ENCODE results near the gene ZNF14. TPM values are rescaled to one million over a fixed set of nuclear protein-coding genes. Genes with fewer than 3 reads are reported as not detected.
"Not testable (repeated sequence)": the region's sequence is repeated elsewhere in the genome, so short reads cannot be mapped to it uniquely, and the experiment has no call there.

ZNF14 gene
- polyA plus RNA-seq, 3 donors: 0.88 to 2.1 (median 1.2) TPM

DNA sequence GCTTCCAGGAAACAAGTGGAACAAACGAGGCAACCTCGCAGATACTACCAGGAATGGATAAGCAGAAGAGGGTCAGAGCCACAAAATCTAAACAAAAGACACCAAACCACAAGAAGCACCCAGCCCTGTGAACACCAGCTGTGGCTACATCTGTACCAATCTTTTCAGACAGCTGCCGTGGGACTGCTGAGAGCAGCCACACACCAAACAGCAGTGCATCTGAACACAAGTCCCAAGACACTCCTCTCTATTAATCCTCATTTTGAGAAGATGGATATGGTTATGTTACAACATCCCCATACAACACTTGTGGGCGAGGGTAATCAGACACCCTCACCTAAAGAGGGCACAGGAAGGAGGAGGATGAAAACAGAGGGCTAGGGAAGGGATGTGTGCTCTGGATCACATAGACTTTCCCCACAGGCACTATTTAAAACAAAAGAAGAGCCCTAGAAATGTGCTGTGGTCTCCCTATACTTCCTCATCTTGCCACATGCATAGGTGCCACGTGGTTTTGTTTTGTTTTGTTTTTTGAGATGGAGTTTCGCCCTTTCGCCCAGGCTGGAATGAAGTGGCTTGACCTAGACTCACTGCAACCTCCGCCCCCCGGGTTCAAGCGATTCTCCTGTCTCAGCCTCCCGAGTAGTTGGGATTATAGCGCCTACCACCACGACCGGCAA, 41.6 kb upstream of the ZNF14 start:
- H3K36me3 Mint-ChIP-seq: peaks cover 2 to 10% of the 10 kb centered on the region in 2 donors
- H3K4me3 Mint-ChIP-seq: no peak overlapping the region
- Histone ChIP-seq H3K4me1 (ENCODE audit: control insufficient read depth in 1 of 2, insufficient read depth in 2 of 2, low read length in 2 of 2) (peaks cover 12 to 16% of the 10 kb centered on the region in 2 donors), H3K4me3 (replicated peaks in 1 of 3; ENCODE audit: low read depth in 2 of 3, low read length in 3 of 3) (no peak overlapping the region), H3K9ac (ENCODE audit: insufficient read depth, low read length, poor library complexity, severe bottlenecking) (no peak overlapping the region), H3K27ac (ENCODE audit: low read depth in 1 of 2, low read length in 2 of 2) (no peak overlapping the region), H3K79me2 (ENCODE audit: insufficient read depth, low read length) (peaks cover 4% of the 10 kb centered on the region), H3K4me2 (replicated peaks; ENCODE audit: extremely low read depth, low read length, poor library complexity, severe bottlenecking) (no peak overlapping the region), H2AFZ (ENCODE audit: insufficient read depth, low read depth, low read length, poor library complexity, severe bottlenecking) (no peak overlapping the region), H4K20me1 (ENCODE audit: insufficient read depth, low read length) (no peaks in the 10 kb centered on the region), H3K27me3 (ENCODE audit: control insufficient read depth in 2 of 2, insufficient read depth in 2 of 2, low read length in 2 of 2) (no peaks in the 10 kb centered on the region), H3K9me3 (replicated peaks in 1 of 2; ENCODE audit: control insufficient read depth in 1 of 2, insufficient read depth in 1 of 2, low read length in 2 of 2) (peaks cover 19 to 22% of the 10 kb centered on the region in 2 donors), H3K36me3 (replicated peaks in 1 of 2; ENCODE audit: control insufficient read depth in 1 of 2, insufficient read depth in 2 of 2, low read length in 2 of 2) (no peaks in the 10 kb centered on the region)
- H3K27ac Mint-ChIP-seq: peak overlapping the region in 1 of 7 donors; percentile 10
- H3K9me3 Mint-ChIP-seq: peaks cover 27 to 54% (median 38%) of the 10 kb centered on the region in 7 donors
- no peak for TF ChIP-seq CTCF (IDR thresholded peaks at IDR 0.05)
- H3K4me1 Mint-ChIP-seq: peaks cover 18% of the 10 kb centered on the region
- H3K27me3 Mint-ChIP-seq (ENCODE audit: low read depth in 3 of 3): peaks cover 0 to 1% (median 0%) of the 10 kb centered on the region in 3 donors
- intact Hi-C loops (cut with micrococcal nuclease): loop anchor here (5.0 to 10.0 kb wide), 5 partner anchors 42 to 240 kb away; partner anchors contain the start of genes CILP2 (in 1 of the 2), ZNF101 (in 1 of the 2), ZNF14 (in 1 of the 2) and ZNF506 (in 1 of the 2)
- WGBS (ENCODE audit: insufficient coverage): 56% methylated on average over 7 of the region's 14 CpGs
- no peak for DNase-seq

GRCh38 chr19:19771963-19772362, 39.1 kb upstream of the ZNF14 start:
- peaks cover 8 to 12% of the 10 kb centered on the region in 2 donors for H3K4me1 ChIP-seq (ENCODE audit: control insufficient read depth in 1 of 2, insufficient read depth in 2 of 2, low read length in 2 of 2)
- intact Hi-C loops (cut with micrococcal nuclease): loop anchor here in 1 of 2 donors (10.0 kb wide), 1 partner anchor 237 kb away; the partner anchor contains the start of gene CILP2
- H2AFZ ChIP-seq (ENCODE audit: insufficient read depth, low read depth, low read length, poor library complexity, severe bottlenecking): not testable (repeated sequence)

DNA sequence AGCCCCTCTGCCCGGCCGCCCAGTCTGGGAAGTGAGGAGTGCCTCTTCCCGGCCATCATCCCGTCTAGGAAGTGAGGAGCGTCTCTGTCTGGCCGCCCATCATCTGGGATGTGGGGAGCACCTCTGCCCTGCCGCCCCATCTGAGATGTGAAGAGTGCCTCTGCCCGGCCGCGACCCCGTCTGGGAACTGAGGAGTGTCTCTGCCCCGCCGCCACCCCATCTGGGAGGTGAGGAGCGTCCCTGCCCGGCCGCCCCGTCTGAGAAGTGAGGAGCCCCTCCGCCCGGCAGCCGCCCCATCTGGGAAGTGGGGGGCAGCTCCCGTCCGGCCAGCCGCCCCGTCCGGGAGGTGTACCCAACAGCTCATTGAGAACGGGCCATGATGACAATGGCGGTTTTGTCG, 37.1 kb upstream of the ZNF14 start:
- intact Hi-C loops (cut with micrococcal nuclease): loop anchor here in 1 of 2 donors (10.0 kb wide), 1 partner anchor 235 kb away; the partner anchor contains the start of gene CILP2
- not testable (repeated sequence) for H4K20me1 ChIP-seq (ENCODE audit: insufficient read depth, low read length)
- H3K9me3 Mint-ChIP-seq: peaks cover 27 to 73% (median 55%) of the 10 kb centered on the region in 7 donors

More at GRCh38 chr19:19771963-19772362, 39.1 kb upstream of the ZNF14 start:
- WGBS (ENCODE audit: insufficient coverage): 90% methylated on average over 2 of the region's 10 CpGs
- not testable (repeated sequence) for H3K27ac Mint-ChIP-seq; H3K36me3 ChIP-seq (replicated peaks in 1 of 2; ENCODE audit: control insufficient read depth in 1 of 2, insufficient read depth in 2 of 2, low read length in 2 of 2); H3K4me2 ChIP-seq (replicated peaks; ENCODE audit: extremely low read depth, low read length, poor library complexity, severe bottlenecking); DNase-seq; H3K27me3 Mint-ChIP-seq (ENCODE audit: low read depth in 3 of 3); H3K9ac ChIP-seq (ENCODE audit: insufficient read depth, low read length, poor library complexity, severe bottlenecking); H3K36me3 Mint-ChIP-seq; H3K27ac ChIP-seq (ENCODE audit: low read depth in 1 of 2, low read length in 2 of 2); H3K27me3 ChIP-seq (ENCODE audit: control insufficient read depth in 2 of 2, insufficient read depth in 2 of 2, low read length in 2 of 2); H3K79me2 ChIP-seq (ENCODE audit: insufficient read depth, low read length); H3K4me3 ChIP-seq (replicated peaks in 1 of 3; ENCODE audit: low read depth in 2 of 3, low read length in 3 of 3); H3K4me3 Mint-ChIP-seq; H4K20me1 ChIP-seq (ENCODE audit: insufficient read depth, low read length)
- H3K4me1 Mint-ChIP-seq: peaks cover 11% of the 10 kb centered on the region
- H3K9me3 ChIP-seq (replicated peaks in 1 of 2; ENCODE audit: control insufficient read depth in 1 of 2, insufficient read depth in 1 of 2, low read length in 2 of 2): peaks cover 20 to 25% of the 10 kb centered on the region in 2 donors
- peaks cover 22 to 54% (median 44%) of the 10 kb centered on the region in 7 donors for H3K9me3 Mint-ChIP-seq

More for the DNA sequence above, 37.1 kb upstream of the ZNF14 start:
- H2AFZ ChIP-seq (ENCODE audit: insufficient read depth, low read depth, low read length, poor library complexity, severe bottlenecking); H3K4me3 Mint-ChIP-seq; H3K9ac ChIP-seq (ENCODE audit: insufficient read depth, low read length, poor library complexity, severe bottlenecking); H3K27ac ChIP-seq (ENCODE audit: low read depth in 1 of 2, low read length in 2 of 2); H3K27me3 ChIP-seq (ENCODE audit: control insufficient read depth in 2 of 2, insufficient read depth in 2 of 2, low read length in 2 of 2); DNase-seq; H3K36me3 Mint-ChIP-seq; H3K79me2 ChIP-seq (ENCODE audit: insufficient read depth, low read length); H3K4me2 ChIP-seq (replicated peaks; ENCODE audit: extremely low read depth, low read length, poor library complexity, severe bottlenecking); H3K27me3 Mint-ChIP-seq (ENCODE audit: low read depth in 3 of 3); H3K36me3 ChIP-seq (replicated peaks in 1 of 2; ENCODE audit: control insufficient read depth in 1 of 2, insufficient read depth in 2 of 2, low read length in 2 of 2); H3K4me3 ChIP-seq (replicated peaks in 1 of 3; ENCODE audit: low read depth in 2 of 3, low read length in 3 of 3); H3K4me1 Mint-ChIP-seq; H3K4me1 ChIP-seq (ENCODE audit: control insufficient read depth in 1 of 2, insufficient read depth in 2 of 2, low read length in 2 of 2); H3K27ac Mint-ChIP-seq: not testable (repeated sequence)
- peaks cover 32 to 34% of the 10 kb centered on the region in 2 donors for H3K9me3 ChIP-seq (replicated peaks in 1 of 2; ENCODE audit: control insufficient read depth in 1 of 2, insufficient read depth in 1 of 2, low read length in 2 of 2)
- 97% methylated on average over 9 of the region's 28 CpGs for WGBS (ENCODE audit: insufficient coverage)
